Measurements from ENCODE around the gene CADM4. TPM values are rescaled to one million over a fixed set of nuclear protein-coding genes. Genes with fewer than 3 reads are reported as not detected.

CADM4 gene
- total and polyA plus RNA-seq, 7 experiments from 2014 or later, result 0.34 to 2.0 (median 0.51) TPM

GRCh38 chr19:43582495-43582894 lies 57.2 kb downstream of the CADM4 start:
- Mint-ChIP-seq H3K4me1 (peaks cover 7 to 44% (median 15%) of the 10 kb centered on the region in 7 donors), H3K9me3 (no peaks in the 10 kb centered on the region), H3K4me3 (no peak overlapping the region), H3K36me3 (peaks cover 0 to 11% (median 0%) of the 10 kb centered on the region in 5 donors), H3K27ac (no peak overlapping the region), H3K27me3 (peaks cover 0 to 5% (median 0%) of the 10 kb centered on the region in 5 donors)
- ATAC-seq (no peak), DNase-seq (no peak)
- H3K4me1 ChIP-seq (ENCODE audit: control insufficient read depth in 2 of 2, insufficient read depth in 2 of 2, low read length in 2 of 2), result peaks cover 0 to 4% of the 10 kb centered on the region in 2 donors
- no peaks in the 10 kb centered on the region for H3K9me3 ChIP-seq (ENCODE audit: control insufficient read depth in 2 of 3, low read length in 3 of 3)
- CTCF ChIA-PET, result no interaction called here
- intact Hi-C loops (cut with micrococcal nuclease), result no loop called here
- no peak overlapping the region for H3K27ac ChIP-seq (ENCODE audit: low read depth, low read length)
- H3K27me3 ChIP-seq (ENCODE audit: control insufficient read depth in 2 of 2, insufficient read depth in 2 of 2, low read length in 2 of 2), result no peaks in the 10 kb centered on the region
- H3K4me3 ChIP-seq (ENCODE audit: low read length), result no peak overlapping the region
- H3K36me3 ChIP-seq (ENCODE audit: control insufficient read depth in 2 of 3, insufficient read depth in 3 of 3, low read length in 3 of 3), result no peaks in the 10 kb centered on the region
- POLR2A ChIA-PET, result no interaction called here

DNA sequence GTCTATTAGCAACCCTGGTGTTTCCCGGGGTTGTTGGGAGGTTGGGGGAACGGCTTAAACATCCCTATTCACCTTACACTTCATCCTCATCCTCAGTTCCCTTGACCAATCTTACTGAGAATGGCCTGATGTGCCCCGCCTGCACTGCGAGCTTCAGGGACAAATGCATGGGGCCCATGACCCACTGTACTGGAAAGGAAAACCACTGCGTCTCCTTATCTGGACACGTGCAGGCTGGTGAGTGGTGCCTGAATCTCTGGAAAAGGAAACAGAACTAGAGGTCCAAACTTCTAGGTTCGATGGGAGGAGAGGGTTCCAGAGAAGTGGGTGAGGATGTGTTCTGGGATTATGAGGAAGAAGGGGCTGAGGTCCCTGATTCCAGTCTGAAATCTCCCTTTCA lies 58.2 kb downstream of the CADM4 start:
- H3K27me3 ChIP-seq (ENCODE audit: control insufficient read depth in 2 of 2, insufficient read depth in 2 of 2, low read length in 2 of 2), result no peaks in the 10 kb centered on the region
- H3K9me3 ChIP-seq (ENCODE audit: control insufficient read depth in 2 of 3, low read length in 3 of 3), result no peaks in the 10 kb centered on the region
- peak overlapping the region in 2 of 10 donors; percentile 12 to 84 for H3K4me3 Mint-ChIP-seq
- ChIA-PET CTCF (interaction anchor here (0.6 kb wide), 1 partner anchor 53 kb away, joined by 3 read pairs; no protein-coding TSS in a partner anchor), POLR2A (no interaction called here)
- peak overlapping the region in 5 of 9 donors; percentile 8 to 92 (median 53) for H3K27ac Mint-ChIP-seq
- intact Hi-C loops (cut with micrococcal nuclease), result no loop called here
- no peak overlapping the region for H3K4me3 ChIP-seq (ENCODE audit: low read length)
- H3K9me3 Mint-ChIP-seq, result no peaks in the 10 kb centered on the region
- DNase-seq, result no peak
- H3K36me3 ChIP-seq (ENCODE audit: control insufficient read depth in 2 of 3, insufficient read depth in 3 of 3, low read length in 3 of 3), result no peaks in the 10 kb centered on the region
- peaks cover 0 to 5% (median 0%) of the 10 kb centered on the region in 5 donors for H3K27me3 Mint-ChIP-seq
- H3K36me3 Mint-ChIP-seq, result peaks cover 0 to 11% (median 0%) of the 10 kb centered on the region in 5 donors
- H3K27ac ChIP-seq (ENCODE audit: low read depth, low read length), result no peak overlapping the region
- no peak for ATAC-seq
- H3K4me1 Mint-ChIP-seq, result peaks cover 7 to 44% (median 24%) of the 10 kb centered on the region in 7 donors
- peaks cover 0 to 4% of the 10 kb centered on the region in 2 donors for H3K4me1 ChIP-seq (ENCODE audit: control insufficient read depth in 2 of 2, insufficient read depth in 2 of 2, low read length in 2 of 2)

DNA sequence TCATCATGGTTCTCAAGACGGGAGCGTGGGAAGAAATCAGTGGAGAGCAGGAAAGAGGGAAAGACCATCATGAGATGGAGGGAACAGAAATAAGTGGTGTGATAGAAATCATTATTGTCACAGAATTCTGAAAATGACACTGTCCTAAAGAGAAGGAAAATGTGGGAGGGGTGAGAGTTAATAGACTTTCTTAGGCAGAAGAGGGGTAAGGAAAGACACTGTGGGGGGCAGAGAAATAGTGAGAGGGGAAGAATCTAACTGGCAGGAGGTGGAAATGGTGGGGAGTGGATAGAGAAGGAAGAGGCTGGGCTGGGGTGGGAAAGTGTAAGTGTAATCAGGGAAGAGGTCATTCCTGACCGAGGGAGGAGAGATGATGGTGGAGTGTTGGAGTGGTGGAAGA lies 60.9 kb downstream of the CADM4 start:
- H3K4me1 ChIP-seq (ENCODE audit: control insufficient read depth in 2 of 2, insufficient read depth in 2 of 2, low read length in 2 of 2), result peaks cover 12 to 18% of the 10 kb centered on the region in 2 donors
- no peaks in the 10 kb centered on the region for H3K36me3 ChIP-seq (ENCODE audit: control insufficient read depth in 2 of 3, insufficient read depth in 3 of 3, low read length in 3 of 3)
- H3K27ac ChIP-seq (ENCODE audit: low read depth, low read length), result no peak overlapping the region
- H3K9me3 ChIP-seq (ENCODE audit: control insufficient read depth in 2 of 3, low read length in 3 of 3), result no peaks in the 10 kb centered on the region
- Mint-ChIP-seq H3K36me3 (peaks cover 0 to 5% (median 0%) of the 10 kb centered on the region in 5 donors), H3K9me3 (peaks cover 0 to 1% (median 0%) of the 10 kb centered on the region in 11 donors), H3K4me3 (peak overlapping the region in 9 of 10 donors; percentile 6 to 86 (median 48)), H3K27me3 (peaks cover 0 to 5% (median 0%) of the 10 kb centered on the region in 5 donors), H3K27ac (peak overlapping the region in 6 of 9 donors; percentile 32 to 73 (median 54)), H3K4me1 (peaks cover 12 to 51% (median 32%) of the 10 kb centered on the region in 7 donors)
- CTCF ChIA-PET, result no interaction called here
- intact Hi-C loops (cut with micrococcal nuclease), result loop anchor here in 1 of 2 donors (5.0 kb wide), 1 partner anchor 116 kb away; no protein-coding TSS in a partner anchor
- ATAC-seq (no peak), DNase-seq (no peak)
- no peaks in the 10 kb centered on the region for H3K27me3 ChIP-seq (ENCODE audit: control insufficient read depth in 2 of 2, insufficient read depth in 2 of 2, low read length in 2 of 2)
- POLR2A ChIA-PET, result interaction anchor here (0.9 kb wide), 1 partner anchor 17 kb away, joined by 3 read pairs; the partner anchor contains the start of gene IRGQ
- no peak overlapping the region for H3K4me3 ChIP-seq (ENCODE audit: low read length)

GRCh38 chr19:43575955-43576878 lies 63.4 kb downstream of the CADM4 start:
- POLR2A ChIA-PET, result interaction anchor here (1.3 to 5.1 kb wide), 2 partner anchors 20 to 113 kb away, joined by 3 to 51 read pairs; partner anchors contain the start of genes IRGQ and ZNF576
- no peak for ATAC-seq

DNA sequence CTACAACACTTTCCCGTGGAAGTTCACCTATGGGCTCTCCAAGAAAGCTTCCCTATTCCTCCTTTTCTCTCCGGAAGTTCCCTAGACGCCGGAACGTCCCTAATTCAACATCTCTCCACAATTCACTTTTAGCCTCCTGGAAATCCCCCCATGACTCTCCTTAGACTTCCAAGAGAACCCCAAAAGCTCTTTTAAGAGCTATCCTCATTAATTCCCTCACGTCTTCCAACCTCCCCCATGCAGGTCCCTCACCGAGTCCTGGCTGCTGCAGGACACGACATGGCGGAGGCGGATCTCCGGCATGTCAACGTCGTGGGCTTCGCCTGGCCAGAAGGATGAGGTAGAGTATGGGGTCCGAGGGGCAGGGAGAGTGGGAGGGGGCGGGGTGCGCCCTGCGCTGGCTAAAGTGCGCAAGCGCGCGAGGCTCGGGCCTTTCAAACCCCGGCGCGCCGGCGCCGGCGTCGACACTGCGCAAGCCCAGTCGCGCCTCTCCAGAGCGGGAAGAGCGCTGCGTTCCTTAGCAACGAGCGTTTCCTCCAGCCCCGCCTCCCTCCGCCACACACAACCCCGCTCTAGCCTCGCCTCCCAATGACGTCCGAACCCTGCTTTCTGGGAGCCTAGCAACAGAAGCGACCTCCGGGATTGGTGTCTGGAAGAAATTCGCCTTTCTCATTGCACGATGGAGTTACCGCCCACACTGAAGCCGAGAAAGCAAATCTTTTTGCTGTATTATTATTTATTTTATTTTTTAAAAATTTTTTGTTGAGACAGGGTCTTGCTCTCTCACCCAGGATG lies 64.3 kb downstream of the CADM4 start, which contains the start of the genes PINLYP and XRCC1:
PINLYP (plus strand) TSS at position 646 of the 795 bp plus-strand sequence. CDS start 1,391 bp downstream, outside the sequence.
XRCC1 (minus strand) TSS at position 372 of the 795 bp plus-strand sequence; CDS start at position 303, 69 bp downstream.
- DNase-seq (peak; percentile 85 to 99 (median 95)), ATAC-seq (peak; percentile 99)
- H3K4me3 Mint-ChIP-seq, result peak within 1 kb of the TSS; percentile 92 to 98 (median 96)
- Histone ChIP-seq H3K27ac (ENCODE audit: low read depth, low read length) (peak within 1 kb of the TSS; percentile 98), H3K36me3 (ENCODE audit: control insufficient read depth in 2 of 3, insufficient read depth in 3 of 3, low read length in 3 of 3) (no peaks in the 10 kb centered on the region), H3K27me3 (ENCODE audit: control insufficient read depth in 2 of 2, insufficient read depth in 2 of 2, low read length in 2 of 2) (no peaks in the 10 kb centered on the region), H3K4me1 (ENCODE audit: control insufficient read depth in 2 of 2, insufficient read depth in 2 of 2, low read length in 2 of 2) (peaks cover 12 to 14% of the 10 kb centered on the region in 2 donors), H3K4me3 (ENCODE audit: low read length) (peak within 1 kb of the TSS; percentile 77), H3K9me3 (ENCODE audit: control insufficient read depth in 2 of 3, low read length in 3 of 3) (no peaks in the 10 kb centered on the region)
- POLR2A ChIA-PET, result interaction anchor here (0.6 to 5.1 kb wide), 10 partner anchors 10 to 180 kb away, joined by 3 to 51 read pairs (median 4); partner anchors contain the start of genes IRGQ, SMG9, ZNF575 and ZNF576
- peak within 1 kb of the TSS; percentile 93 to 99 (median 96) for H3K27ac Mint-ChIP-seq
- intact Hi-C loops (cut with micrococcal nuclease), result loop anchor here (1.0 to 5.0 kb wide), 9 partner anchors 13 to 180 kb away; partner anchors contain the start of genes IRGQ (in 2 of the 2), ZNF428 (in 2 of the 2), ZNF575 (in 2 of the 2) and ZNF576 (in 2 of the 2)
- peaks cover 0 to 1% (median 0%) of the 10 kb centered on the region in 11 donors for H3K9me3 Mint-ChIP-seq
- H3K36me3 Mint-ChIP-seq, result peaks cover 0 to 10% (median 3%) of the 10 kb centered on the region in 5 donors
- CTCF ChIA-PET, result interaction anchor here (0.6 to 3.4 kb wide), 6 partner anchors 10 to 136 kb away, joined by 3 to 36 read pairs (median 3); partner anchors contain the start of genes IRGQ and ZNF576
- peaks cover 0 to 5% (median 0%) of the 10 kb centered on the region in 5 donors for H3K27me3 Mint-ChIP-seq
- H3K4me1 Mint-ChIP-seq, result peaks cover 26 to 63% (median 51%) of the 10 kb centered on the region in 7 donors

More at GRCh38 chr19:43575955-43576878, 63.4 kb downstream of the CADM4 start:
- CTCF ChIA-PET, result interaction anchor here (1.0 to 3.4 kb wide), 3 partner anchors 20 to 21 kb away, joined by 3 to 36 read pairs (median 3); partner anchors contain the start of genes IRGQ and ZNF576
- Mint-ChIP-seq H3K4me1 (peaks cover 22 to 56% (median 45%) of the 10 kb centered on the region in 7 donors), H3K9me3 (peaks cover 0 to 1% (median 0%) of the 10 kb centered on the region in 11 donors), H3K36me3 (peaks cover 0 to 8% (median 3%) of the 10 kb centered on the region in 5 donors), H3K4me3 (peak overlapping the region; percentile 70 to 98 (median 93)), H3K27ac (peak overlapping the region; percentile 72 to 98 (median 93)), H3K27me3 (peaks cover 0 to 5% (median 0%) of the 10 kb centered on the region in 5 donors)
- Histone ChIP-seq H3K27ac (ENCODE audit: low read depth, low read length) (peak overlapping the region; percentile 81), H3K4me1 (ENCODE audit: control insufficient read depth in 2 of 2, insufficient read depth in 2 of 2, low read length in 2 of 2) (peaks cover 12 to 14% of the 10 kb centered on the region in 2 donors), H3K36me3 (ENCODE audit: control insufficient read depth in 2 of 3, insufficient read depth in 3 of 3, low read length in 3 of 3) (no peaks in the 10 kb centered on the region), H3K4me3 (ENCODE audit: low read length) (peak overlapping the region; percentile 52), H3K27me3 (ENCODE audit: control insufficient read depth in 2 of 2, insufficient read depth in 2 of 2, low read length in 2 of 2) (no peaks in the 10 kb centered on the region), H3K9me3 (ENCODE audit: control insufficient read depth in 2 of 3, low read length in 3 of 3) (no peaks in the 10 kb centered on the region)
- intact Hi-C loops (cut with micrococcal nuclease), result loop anchor here (1.0 to 5.0 kb wide), 9 partner anchors 14 to 179 kb away; partner anchors contain the start of genes IRGQ (in 2 of the 2), ZNF428 (in 2 of the 2), ZNF575 (in 2 of the 2) and ZNF576 (in 2 of the 2)
- DNase-seq, result peak in 1 of 9 donors; percentile 16

All from naive thymus-derived CD4-positive, alpha-beta T cell (primary cell).